Measurements from ENCODE around the gene B3GAT1. TPM values are rescaled to one million over a fixed set of nuclear protein-coding genes. Genes with fewer than 3 reads are reported as not detected.
A peak's percentile ranks its signal among the peaks of the same experiment; 100 is the strongest.

B3GAT1 gene
- total RNA-seq, 1 experiment from 2014 or later, result 34.3 TPM

- H3K4me1 ChIP-seq (ENCODE audit: insufficient read depth, low read length), result peaks cover 4% of the 10 kb centered on the region; the same call in 1 of the 2 replicates
- Mint-ChIP-seq H3K9me3 (no peaks in the 10 kb centered on the region), H3K27ac (peak overlapping the region in 1 of 3 experiments; percentile 52; a peak in 1 of 7 replicates), H3K27me3 (ENCODE audit: low read depth) (peaks cover 7% of the 10 kb centered on the region), H3K36me3 (ENCODE audit: insufficient read depth in 1 of 3, low read depth in 3 of 3) (peaks cover 5 to 24% (median 16%) of the 10 kb centered on the region in 3 experiments; a peak in 6 of 7 replicates), H3K4me3 (no peak overlapping the region), H3K4me1 (peaks cover 20 to 23% of the 10 kb centered on the region in 2 experiments)
- H3K4ac ChIP-seq (ENCODE audit: low read depth, low read length), result no peak overlapping the region
- H3K18ac ChIP-seq (ENCODE audit: insufficient read length, low read depth, low read length), result no peak overlapping the region
- no peaks in the 10 kb centered on the region for H3K79me2 ChIP-seq (ENCODE audit: insufficient read depth, low read length)
- no peak overlapping the region for H3K23ac ChIP-seq (ENCODE audit: insufficient read length, low read depth, low read length)
- no CpG with 5 or more reads among the region's 18 CpGs for WGBS (ENCODE audit: extremely low coverage, insufficient read length, low lambda C conversion rate)
- no peak overlapping the region for H4K91ac ChIP-seq (ENCODE audit: insufficient read length, low read depth, low read length)
- no peak overlapping the region for H3K56ac ChIP-seq (ENCODE audit: insufficient read length, low read depth, low read length)
- no peaks in the 10 kb centered on the region for H4K20me1 ChIP-seq (ENCODE audit: control insufficient read depth, insufficient read depth, insufficient read length)
- no peak for TF ChIP-seq CTCF (conservative IDR thresholded peaks at IDR 0.05)
- no peak overlapping the region for H2BK15ac ChIP-seq (ENCODE audit: low read depth, low read length)
- no peaks in the 10 kb centered on the region for H3K79me1 ChIP-seq (ENCODE audit: insufficient read depth, low read depth, low read length, poor library complexity, severe bottlenecking)
- no peak overlapping the region for H2BK5ac ChIP-seq (ENCODE audit: insufficient read length, low read length)
- H3K27ac ChIP-seq (ENCODE audit: insufficient read length, low read depth, low read length), result no peak overlapping the region
- H2AK5ac ChIP-seq (ENCODE audit: insufficient read length, low read length), result no peak overlapping the region
- no peak overlapping the region for H3K9ac ChIP-seq (ENCODE audit: extremely low read depth, insufficient read length, low read length)
- no peak overlapping the region for H2BK20ac ChIP-seq (ENCODE audit: low read depth, low read length, poor library complexity, severe bottlenecking)
- H3K4me2 ChIP-seq (ENCODE audit: insufficient read depth, insufficient read length, low read length), result no peak overlapping the region
- H3T11ph ChIP-seq (ENCODE audit: low read length), result no peak overlapping the region
- no peak overlapping the region for H2BK12ac ChIP-seq (ENCODE audit: insufficient read length, low read depth, low read length)
- H4K8ac ChIP-seq (replicated peaks; ENCODE audit: insufficient read length, low read depth, low read length), result no peak overlapping the region
- no peak overlapping the region for H2AFZ ChIP-seq (ENCODE audit: low read length)
- no peaks in the 10 kb centered on the region for H3K9me3 ChIP-seq (ENCODE audit: control insufficient read depth, low read depth, low read length)
- no peak overlapping the region for H2BK120ac ChIP-seq (ENCODE audit: low read depth, low read length, poor library complexity, severe bottlenecking)
- no peak overlapping the region for H3K14ac ChIP-seq (ENCODE audit: insufficient read depth, low read length)
- no peak overlapping the region for H4K5ac ChIP-seq (ENCODE audit: insufficient read length, low read depth, low read length)
- DNase-seq, result no peak
- H3K27me3 ChIP-seq (ENCODE audit: insufficient read depth, low read length), result no peaks in the 10 kb centered on the region
- H3K23me2 ChIP-seq (ENCODE audit: insufficient read length, low read depth, low read length, poor library complexity, severe bottlenecking), result no peaks in the 10 kb centered on the region
These were observed 35.7 kb downstream of the B3GAT1 start for GRCh38 chr11:134376150-134376921.
